K562 (cell line): Measurements from ENCODE around the gene TFB2M. TPM values are rescaled to one million over a fixed set of nuclear protein-coding genes. Genes with fewer than 3 reads are reported as not detected.
A peak's percentile ranks its signal among the peaks of the same experiment; 100 is the strongest.

Experiments
- ATAC-seq: fragments of 200-7000 bp; cut with Tn5 transposase; 3 replicates; pipeline ENCODE4 v1.9.1; 2020; ENCODE audit warnings: moderate library complexity
- BruUV-seq: library from RNA; stranded (reverse); fragments of 400-500 nt; replicated peaks from 2 replicates; lab custom pipeline; 2021; lab: Mats Ljungman, UMichigan
- CTCF ChIA-PET: fragments of 300-600 bp; formaldehyde crosslinking; extraction: SDS; loops from one replicate; lab custom pipeline; 2021; ENCODE audit warnings: low intra/inter-chr PET ratio; lab: Yijun Ruan, JAX
- POLR2A ChIA-PET: fragments of 300-600, 350-650 bp; sonication (Branson Sonifier 250); formaldehyde crosslinking; extraction: SDS; loops from one replicate; lab custom pipeline; 2021; ENCODE audit warnings: antibody characterized with exemption, inconsistent platforms; lab: Yijun Ruan, JAX
- DNase-seq, 4 experiments: peaks; one replicate each; pipeline versions ENCODE4 v3.0.0 to v3.0.0-alpha.2; 2011 to 2018; ENCODE audit warnings: low spot score in 3 of 4, mixed read lengths in 3 of 4; ENCODE audit errors: extremely low read depth in 1 of 4
- FAIRE-seq: peaks from 2 replicates; lab custom pipeline; 2011; peaks lifted over from hg19 to GRCh38; lab: Jason Lieb, UNC
- H2AFZ ChIP-seq: 2 replicates; pipeline ENCODE4 v1.6.0; 2011; ENCODE audit warnings: low read depth, low read length, control low read depth, inconsistent platforms
- H3K27ac ChIP-seq: fragments of 200-600 bp; 3 replicates; pipeline ENCODE4 v1.8.0; 2011; ENCODE audit warnings: low read depth, mild to moderate bottlenecking, control low read depth, inconsistent platforms, low read length, moderate library complexity, mixed read lengths; ENCODE audit errors: extremely low read depth
- H3K27me3 ChIP-seq, 2 experiments: fragments of 300-600 bp in 1 of 2; 2 replicates in 1 of 2; 3 replicates in 1 of 2; pipeline versions ENCODE4 v1.6.0 to v1.8.0; 2011; ENCODE audit warnings: inconsistent platforms in 2 of 2, low read length in 2 of 2, mild to moderate bottlenecking in 1 of 2, mixed read lengths in 1 of 2, moderate library complexity in 1 of 2; ENCODE audit not compliant: control insufficient read depth in 2 of 2, insufficient read depth in 2 of 2
- H3K36me3 ChIP-seq: fragments of 300-600 bp; 3 replicates; pipeline ENCODE4 v1.8.0; 2011; ENCODE audit warnings: mild to moderate bottlenecking, low read length, inconsistent platforms; ENCODE audit not compliant: control insufficient read depth, insufficient read depth
- H3K4me1 ChIP-seq, 2 experiments: fragments of 200-600 bp in 1 of 2; replicated peaks in 1 of 2; 2 replicates in 1 of 2; 3 replicates in 1 of 2; pipeline versions ENCODE4 v1.5.1 to v1.8.0; 2011; ENCODE audit warnings: inconsistent platforms in 2 of 2, low read length in 2 of 2, mild to moderate bottlenecking in 1 of 2, mixed read lengths in 1 of 2, moderate library complexity in 1 of 2; ENCODE audit not compliant: control insufficient read depth in 2 of 2, insufficient read depth in 2 of 2
- H3K4me2 ChIP-seq: 2 replicates; pipeline ENCODE4 v1.6.1; 2011; ENCODE audit warnings: low read length, control low read depth, inconsistent platforms, mixed read lengths; ENCODE audit not compliant: insufficient read depth
- H3K4me3 ChIP-seq: fragments of 200-600 bp; sonication (generic), shearing (Covaris generic); 2 replicates; pipeline ENCODE4 v1.5.1; 2016; ENCODE audit warnings: control low read depth, inconsistent platforms
- H3K79me2 ChIP-seq: fragments of 200-600 bp; 3 replicates; pipeline ENCODE4 v1.8.0; 2011; ENCODE audit warnings: low read length, inconsistent platforms; ENCODE audit not compliant: control insufficient read depth, insufficient read depth
- H3K9ac ChIP-seq, 2 experiments: 2 replicates each; pipeline versions ENCODE4 v1.6.0 to v1.6.1; 2011; ENCODE audit warnings: low read depth in 2 of 2, low read length in 2 of 2, control low read depth in 1 of 2, inconsistent platforms in 1 of 2, mild to moderate bottlenecking in 1 of 2, mixed read lengths in 1 of 2; ENCODE audit not compliant: insufficient read depth in 1 of 2
- H3K9me1 ChIP-seq: one replicate; pipeline ENCODE4 v1.6.0; 2011; ENCODE audit warnings: inconsistent platforms, mild to moderate bottlenecking, low read length, moderate library complexity; ENCODE audit not compliant: control insufficient read depth, insufficient read depth
- H3K9me3 ChIP-seq: replicated peaks from 2 replicates; pipeline ENCODE4 v1.5.1; 2011; ENCODE audit warnings: low read depth, low read length, inconsistent platforms; ENCODE audit not compliant: control insufficient read depth, insufficient read depth
- H4K20me1 ChIP-seq: replicated peaks from 2 replicates; pipeline ENCODE4 v1.6.1; 2011; ENCODE audit warnings: low read length, inconsistent platforms, mixed read lengths; ENCODE audit not compliant: control insufficient read depth, insufficient read depth
- ATF7 ChIP-seq: fragments of 450-650 bp; IDR thresholded peaks from 2 replicates; pipeline ENCODE4 v1.7.1; 2014; ENCODE audit warnings: mild to moderate bottlenecking, moderate library complexity
- HES1 ChIP-seq: fragments of 450-650 bp; IDR thresholded peaks from 2 replicates; pipeline ENCODE4 v1.6.1; 2016; ENCODE audit warnings: low read depth, mild to moderate bottlenecking, moderate library complexity
- MBD1 ChIP-seq: fragments of 250-450 bp; sonication (Bioruptor Pico); IDR thresholded peaks from 2 replicates; pipeline ENCODE4 v1.8.0; 2022; ENCODE audit warnings: inconsistent platforms
- NCOA6 ChIP-seq: fragments of 450-650 bp; IDR thresholded peaks from 2 replicates; pipeline ENCODE4 v1.6.1; 2017; ENCODE audit warnings: mild to moderate bottlenecking
- RBFOX2 ChIP-seq: fragments of 200-400 bp; formaldehyde crosslinking; IDR thresholded peaks from 2 replicates; pipeline ENCODE4 v1.6.1; 2017; ENCODE audit warnings: low read depth, mild to moderate bottlenecking, low read length, moderate library complexity
- RBM17 ChIP-seq: fragments of 200-400 bp; formaldehyde crosslinking; IDR thresholded peaks from 2 replicates; pipeline ENCODE4 v1.6.1; 2017; ENCODE audit warnings: low read depth, mild to moderate bottlenecking, low read length, borderline replicate concordance
- STAT5A ChIP-seq: IDR thresholded peaks from 2 replicates; pipeline ENCODE4 v1.6.1; 2012; ENCODE audit warnings: low read length, inconsistent platforms, borderline replicate concordance
- TAF9B ChIP-seq: fragments of 450-650 bp; IDR thresholded peaks from 2 replicates; pipeline ENCODE4 v1.6.1; 2018; ENCODE audit warnings: mild to moderate bottlenecking; ENCODE audit not compliant: partially characterized antibody
- ZBTB9 ChIP-seq: fragments of 450-650 bp; formaldehyde crosslinking; IDR thresholded peaks from 2 replicates; pipeline ENCODE4 v1.4.0; 2020; ENCODE audit warnings: mild to moderate bottlenecking, moderate library complexity
- ZNF12 ChIP-seq: sonication (generic); formaldehyde crosslinking; IDR thresholded peaks from 2 replicates; pipeline ENCODE4 v1.4.0; 2020; ENCODE audit warnings: mild to moderate bottlenecking, missing genetic modification reagents
- WGBS: fragments of 100-300 bp; shearing (Covaris generic); methylation state at CpG from one replicate; pipeline ENCODE4 v1.1.6; 2016; ENCODE audit warnings: low coverage, mixed read lengths; ENCODE audit not compliant: insufficient coverage; ENCODE audit errors: missing lambda C conversion rate; 5-methylcytosine and 5-hydroxymethylcytosine counted together
- in situ Hi-C: fragments of 300-500 bp; cut with MboI; formaldehyde crosslinking; loops from 4 replicates; pipeline ENCODE4 v1.15.0; 2018; ENCODE audit warnings: inconsistent platforms, mixed read lengths
- intact Hi-C: fragments of 100-400 bp; cut with micrococcal nuclease; formaldehyde crosslinking; loops from 2 replicates; pipeline ENCODE4 v1.14.2; 2022
- polyA plus RNA-seq, 8 experiments: library from polyadenylated mRNA; depleted of rRNA in 4 of 8; stranded (reverse) in 5 of 8; unstranded in 3 of 8; fragments of >200 nt; fragmentation: Nextera tagmentation in 2 of 8; fragmentation: Illumina TruSeq in 1 of 8; extraction: Ambion mirVana in 2 of 8; extraction: Trizol in 1 of 8; gene quantifications; 2 replicates each; pipeline versions ENCODE4 v1.2.1 to v1.2.3, GENCODE V29; 2011 to 2014; ENCODE audit warnings: inconsistent platforms in 1 of 8, missing spikeins in 1 of 8
- total RNA-seq, 7 experiments: library from RNA; depleted of rRNA in 6 of 7; stranded (reverse); fragments of >200 nt in 6 of 7; fragmentation: Illumina TruSeq in 2 of 7; extraction: Trizol in 2 of 7; gene quantifications; 2 replicates each; pipeline versions ENCODE4 v1.2.1 to v1.2.3, GENCODE V29; 2011 to 2021; ENCODE audit warnings: low replicate concordance in 1 of 7

Gene TFB2M
- total and polyA plus RNA-seq, 9 of the 15 experiments (the other 6 are each of a cell fraction or from before 2014, with no cell fraction given): 55.1 to 162 (median 70.6) TPM

- POLR2A ChIA-PET: interaction anchor here (1.9 kb wide), 1 partner anchor 10 kb away, joined by 5 read pairs; no protein-coding TSS in a partner anchor
Measured at GRCh38 chr1:246540738-246541491, 25.1 kb downstream of the TFB2M start.

More at GRCh38 chr1:246540738-246541491, 25.1 kb downstream of the TFB2M start:
- CTCF ChIA-PET: no interaction called here
- Histone ChIP-seq H3K4me1 (no peaks in the 10 kb centered on the region), H3K27me3 (no peaks in the 10 kb centered on the region), H3K4me2 (no peak overlapping the region), H3K27ac (no peak overlapping the region), H3K9me1 (no peaks in the 10 kb centered on the region), H4K20me1 (no peaks in the 10 kb centered on the region), H3K36me3 (peaks cover 53% of the 10 kb centered on the region), H3K79me2 (no peaks in the 10 kb centered on the region), H3K4me3 (no peak overlapping the region), H3K9ac (no peak overlapping the region), H2AFZ (no peak overlapping the region), H3K9me3 (no peaks in the 10 kb centered on the region)
- intact Hi-C loops: no loop called here
- BruUV-seq: TSS peak; percentile 18
- TF ChIP-seq ATF7 (no peak), RBFOX2 (no peak), MBD1 (CRISPR knock-in tag) (no peak), STAT5A (no peak), NCOA6 (no peak), HES1 (no peak), RBM17 (no peak), ZNF12 (CRISPR knock-in tag) (no peak), TAF9B (no peak), ZBTB9 (CRISPR knock-in tag) (no peak)
- ATAC-seq (no peak), DNase-seq (no peak), FAIRE-seq (no peak)
- 66% methylated on average over 7 of the region's 7 CpGs for WGBS
- in situ Hi-C loops: no loop called here
